HT-29 (cell line): ENCODE results near the gene SNRPN. TPM values are rescaled to one million over a fixed set of nuclear protein-coding genes. Genes with fewer than 3 reads are reported as not detected.
"Not testable (repeated sequence)": the region's sequence is repeated elsewhere in the genome, so short reads cannot be mapped to it uniquely, and the experiment has no call there.

ENCODE experiments used
- DNase-seq: peaks from one replicate; pipeline ENCODE4 v3.0.0-alpha.2; 2015; ENCODE audit warnings: low spot score
- total RNA-seq: library from RNA; depleted of rRNA; stranded (reverse); fragments of >200 nt; shearing (Covaris generic); gene quantifications from 2 replicates; pipeline ENCODE4 v1.2.3, GENCODE V29; 2014; rRNA removed

Gene SNRPN
- total RNA-seq, result not detected in 2 replicates

GRCh38 chr15:24954783-24955530 is at the start of gene SNRPN, which contains the start of gene SNURF:
Gene SNRPN, plus strand, starts transcription at chr15:24954987. Its CDS starts 19,467 bp downstream, at chr15:24974454.
Gene SNURF, plus strand, starts transcription at chr15:24954987. Its CDS starts 62 bp downstream, at chr15:24955049.
- no peak for DNase-seq

DNA sequence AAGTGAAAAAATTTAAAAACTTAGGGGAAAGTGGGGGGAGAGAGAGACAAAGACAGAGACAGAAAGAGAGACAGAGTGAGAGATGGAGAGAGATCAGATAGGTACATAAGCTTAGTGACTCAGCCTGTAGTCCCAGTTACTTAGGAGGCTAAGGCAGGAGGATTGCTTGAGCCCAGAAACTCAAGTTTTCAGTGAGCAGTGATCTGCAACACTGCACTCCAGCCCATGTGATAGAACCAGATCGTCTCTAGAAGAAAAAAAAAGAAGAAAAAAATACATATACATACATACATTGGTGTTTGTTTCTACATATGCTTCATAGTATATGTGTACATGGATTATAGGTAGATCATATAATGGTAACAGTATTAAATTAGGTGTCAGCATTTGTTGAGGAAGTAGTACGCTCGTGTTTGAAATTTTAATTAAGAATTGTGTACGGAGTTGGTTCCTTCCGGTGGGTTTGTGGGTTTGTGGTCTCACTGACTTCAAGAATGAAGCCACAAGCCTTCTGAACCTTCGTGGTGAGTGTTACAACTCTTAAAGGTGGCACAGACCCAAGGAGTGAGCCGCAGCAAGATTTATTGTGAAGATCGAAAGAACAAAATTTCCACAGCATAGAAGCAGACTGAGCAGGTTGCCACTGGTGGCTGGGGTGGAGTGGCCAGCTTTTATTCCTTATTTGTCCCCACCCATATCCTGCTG is 38.3 kb upstream of the SNRPN start:
- DNase-seq, result no peak

DNA sequence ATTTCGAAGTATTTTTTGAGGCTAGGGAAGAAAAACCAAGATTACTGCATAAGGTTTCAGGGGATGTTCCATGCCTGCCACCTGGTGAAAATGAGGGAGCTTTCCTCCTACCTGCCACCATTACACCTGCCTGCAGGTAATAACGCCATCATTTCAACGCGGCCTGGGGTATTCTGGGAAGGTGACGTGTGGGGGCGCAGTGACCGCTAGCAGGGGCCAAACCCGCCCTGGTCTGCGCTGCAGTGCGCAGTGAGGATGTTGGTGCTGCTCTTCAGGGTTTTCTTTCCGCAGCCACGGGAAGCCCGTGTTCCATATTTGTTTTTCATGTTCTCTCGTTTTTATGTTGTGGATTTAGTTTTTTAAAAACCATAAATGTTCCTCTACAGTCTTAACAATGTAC is 37.4 kb upstream of the SNRPN start:
- DNase-seq, result no peak

DNA sequence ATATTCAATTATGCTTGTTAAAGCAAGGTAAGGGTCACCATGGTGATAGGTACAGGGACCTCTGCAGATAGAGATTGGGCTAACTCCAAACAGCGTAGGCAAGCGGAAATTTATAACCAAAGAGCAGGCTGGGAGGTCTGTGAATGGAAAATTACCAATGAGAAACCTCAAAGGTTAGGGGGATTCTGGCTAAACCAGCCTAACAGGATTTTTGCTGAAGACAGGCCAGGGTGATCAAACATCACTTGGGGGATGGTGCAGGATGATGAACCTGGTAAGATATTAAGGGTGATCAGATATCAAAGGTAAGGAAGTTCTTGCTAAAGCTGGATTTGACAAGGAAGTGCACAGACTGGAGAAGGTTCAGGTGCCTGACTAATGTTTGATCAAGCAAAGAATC is 35.3 kb upstream of the SNRPN start:
- DNase-seq, result no peak

DNA sequence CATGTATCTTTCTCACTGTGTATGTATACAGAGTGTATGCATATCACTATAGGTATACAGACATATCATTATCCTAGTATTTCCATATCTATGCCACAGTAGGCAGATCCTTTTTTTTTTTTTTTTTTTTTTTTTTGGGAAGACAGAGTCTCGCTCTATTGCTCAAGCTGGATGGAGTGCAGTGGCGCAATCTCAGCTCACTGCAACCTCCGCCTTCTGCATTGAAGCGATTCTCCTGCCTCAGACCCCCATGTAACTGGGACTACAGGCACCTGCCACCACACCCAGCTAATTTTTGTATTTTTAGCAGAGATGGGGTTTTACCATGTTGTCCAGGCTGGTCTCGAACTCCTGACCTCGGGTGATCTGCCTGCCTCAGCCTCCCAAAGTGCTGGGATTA is 32.0 kb upstream of the SNRPN start:
- DNase-seq, result not testable (repeated sequence)

GRCh38 chr15:24924153-24924552 is 30.6 kb upstream of the SNRPN start:
- DNase-seq, result no peak

- DNase-seq, result no peak
Measured at GRCh38 chr15:24924621-24925020, 30.2 kb upstream of the SNRPN start.

- DNase-seq, result not testable (repeated sequence)
Measured at GRCh38 chr15:24931874-24932732, 22.7 kb upstream of the SNRPN start.

DNA sequence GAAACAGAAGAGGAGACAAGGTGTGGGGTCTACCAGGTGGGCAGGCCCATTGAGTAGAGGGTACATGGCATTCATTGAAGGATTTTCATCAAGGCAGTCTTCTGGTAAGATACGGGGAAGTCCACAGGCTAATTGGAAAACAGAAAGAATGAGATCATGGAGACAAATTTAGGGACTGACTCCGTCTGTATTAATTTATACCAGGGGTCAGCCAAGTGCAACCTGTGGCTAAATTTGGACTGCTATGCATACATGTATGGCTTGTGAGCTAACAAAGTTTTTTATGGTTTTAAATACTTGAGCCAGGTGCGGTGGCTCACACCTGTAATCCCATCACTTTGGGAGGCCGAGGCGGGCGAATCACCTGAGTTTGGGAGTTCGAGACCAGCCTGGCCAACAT is 21.1 kb upstream of the SNRPN start:
- no peak for DNase-seq

- not testable (repeated sequence) for DNase-seq
Measured at GRCh38 chr15:24938224-24938623, 16.6 kb upstream of the SNRPN start.

DNA sequence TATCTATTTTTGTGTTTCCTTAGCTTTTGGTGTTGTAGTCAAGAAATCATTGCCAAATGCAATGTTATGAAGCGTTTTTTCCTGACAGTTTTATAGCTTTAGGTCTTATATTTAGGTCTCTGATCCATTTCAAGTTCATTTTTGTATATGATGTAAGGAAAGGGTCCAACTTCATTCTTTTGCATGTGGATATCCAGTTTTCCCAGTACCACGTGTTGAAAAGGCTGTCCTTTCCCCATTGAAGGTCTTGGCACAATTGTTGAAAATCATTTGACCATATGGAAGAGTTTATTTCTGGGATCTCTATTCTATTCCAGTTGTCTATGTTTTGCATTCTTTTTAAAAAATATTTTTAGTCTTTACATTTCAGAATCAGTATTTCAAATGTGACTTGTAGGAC is 14.6 kb upstream of the SNRPN start:
- DNase-seq, result no peak

DNA sequence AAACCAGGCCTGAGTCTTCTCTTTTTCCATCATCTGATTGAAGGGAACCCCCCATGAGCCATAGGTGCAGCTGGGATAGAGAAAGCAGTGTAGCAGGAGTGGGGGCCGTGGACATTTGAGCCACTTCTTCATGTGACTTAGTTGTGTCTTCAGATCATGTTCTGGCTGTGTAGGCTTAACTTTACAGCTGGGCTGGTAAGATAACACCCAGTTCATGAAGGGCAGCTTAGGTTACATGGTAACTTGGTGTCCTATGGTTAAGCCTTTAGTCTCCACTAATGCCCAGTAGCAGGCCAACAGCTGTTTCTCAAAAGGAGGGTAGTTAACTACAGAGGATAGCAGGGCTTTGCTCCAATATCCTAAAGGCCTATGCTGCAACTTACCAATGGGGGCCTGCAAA is 11.4 kb upstream of the SNRPN start:
- DNase-seq, result no peak

- no peak for DNase-seq
Measured at GRCh38 chr15:24944954-24945353, 9.8 kb upstream of the SNRPN start.

- no peak for DNase-seq
Measured at GRCh38 chr15:24945711-24946110, 9.1 kb upstream of the SNRPN start.

GRCh38 chr15:24948495-24948894 is 6.3 kb upstream of the SNRPN start:
- no peak for DNase-seq

DNA sequence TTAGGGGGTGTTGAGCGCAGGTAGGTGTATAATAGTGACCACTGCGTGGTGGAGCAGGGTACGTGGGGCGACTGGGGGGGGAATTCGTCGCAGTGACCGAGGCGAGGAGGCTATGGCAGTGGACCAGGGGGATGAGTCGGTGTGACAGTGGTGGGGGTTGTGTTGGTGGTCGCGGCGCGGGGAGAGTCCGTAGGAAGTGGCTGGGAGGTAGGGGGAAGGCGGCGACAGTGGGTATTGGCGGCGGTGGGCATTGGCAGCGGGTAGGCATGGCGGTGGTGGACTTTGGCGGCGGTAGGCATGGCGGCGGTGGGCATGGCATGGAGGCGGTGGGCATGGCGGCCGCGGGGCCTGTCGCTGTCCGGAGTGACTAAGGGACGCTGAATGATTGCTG is 739 bp downstream of the SNRPN start:
- no peak for DNase-seq

- no peak for DNase-seq
Measured at GRCh38 chr15:24956111-24956838, 1.5 kb downstream of the SNRPN start.

DNA sequence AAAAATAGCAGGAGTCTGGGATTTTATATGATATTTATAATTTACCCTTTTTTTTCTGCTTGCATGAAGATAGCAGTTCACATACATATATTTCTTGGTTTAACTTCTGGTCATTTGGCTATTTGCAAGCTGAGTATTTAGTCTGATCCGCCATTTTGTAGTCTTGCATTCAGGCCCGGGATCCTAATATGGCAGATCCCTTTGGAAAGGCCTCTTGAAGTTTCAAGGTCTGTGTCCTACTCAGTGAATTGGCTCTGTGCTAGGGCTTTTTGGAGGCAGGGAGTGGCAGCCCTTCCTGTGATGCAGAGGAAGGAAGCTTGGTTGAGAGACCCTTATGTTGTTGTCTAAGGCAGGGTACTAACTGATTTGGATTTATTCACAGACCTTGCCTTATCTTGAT is 2.9 kb downstream of the SNRPN start:
- DNase-seq, result no peak

- DNase-seq, result no peak
Measured at GRCh38 chr15:24961967-24962366, 7.2 kb downstream of the SNRPN start.

GRCh38 chr15:24962880-24963279 is 8.1 kb downstream of the SNRPN start:
- DNase-seq, result no peak

GRCh38 chr15:24966364-24967103 is 11.7 kb downstream of the SNRPN start:
- no peak for DNase-seq
